GM12865 (cell line): ENCODE results near the gene WDR81.

Experiments
- DNase-seq: peaks from one replicate; pipeline ENCODE4 v3.0.0; 2010; ENCODE audit warnings: low read depth
- H3K4me3 ChIP-seq: 2 replicates; pipeline ENCODE4 v1.5.1; 2011; ENCODE audit warnings: mild to moderate bottlenecking, low read depth, low read length, control low read depth
- TF ChIP-seq, protein P1 (sequence below): IDR thresholded peaks from 2 replicates; pipeline ENCODE4 v1.5.1; 2011; ENCODE audit warnings: low read length, control low read depth, low read depth, inconsistent platforms; ENCODE audit not compliant: insufficient read depth; ENCODE audit errors: missing control alignments

WDR81 gene

DNA sequence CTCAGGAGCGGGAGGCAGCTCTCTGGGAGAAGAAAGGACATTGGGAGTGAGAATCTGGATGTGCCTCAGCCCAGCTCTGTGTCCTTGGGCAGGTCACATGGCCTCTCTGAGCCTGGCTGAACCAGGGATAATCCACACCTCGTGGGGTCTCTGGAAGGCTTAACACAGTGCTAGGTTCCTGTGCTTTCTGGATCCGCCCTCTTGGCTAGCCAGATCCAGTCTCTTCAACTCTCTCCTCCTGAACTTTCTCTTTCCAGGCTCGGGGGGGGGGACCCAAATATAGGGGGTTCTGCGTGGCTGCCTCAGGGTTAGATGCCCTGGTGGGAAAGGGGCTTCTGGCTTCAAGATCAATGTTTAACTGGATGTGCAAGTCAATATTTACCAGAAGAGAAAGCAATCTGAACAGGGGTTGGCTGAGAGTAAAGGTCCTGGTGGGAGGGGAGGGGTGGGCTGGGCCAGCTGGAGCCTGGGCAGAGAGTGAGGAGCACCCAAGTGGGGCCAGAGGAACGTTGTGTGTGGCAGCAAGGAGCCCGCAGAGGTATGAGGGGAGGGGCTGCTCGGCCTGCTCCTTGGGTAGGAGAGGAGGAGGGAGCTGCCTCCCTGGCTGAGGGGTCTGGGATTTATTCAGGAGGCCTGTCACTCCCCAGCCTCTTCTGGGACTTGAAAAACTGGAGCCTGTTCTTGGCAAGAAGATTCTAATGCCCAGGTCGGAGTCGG is 18.0 kb downstream of the WDR81 start, which contains the start of gene SERPINF2:
SERPINF2 (plus strand) TSS at position 501 of the 717 bp plus-strand sequence. CDS start 2,125 bp downstream, outside the sequence.
- DNase-seq: no peak
- H3K4me3 ChIP-seq: no peak within 1 kb of the TSS
- TF ChIP-seq, protein P1, sequence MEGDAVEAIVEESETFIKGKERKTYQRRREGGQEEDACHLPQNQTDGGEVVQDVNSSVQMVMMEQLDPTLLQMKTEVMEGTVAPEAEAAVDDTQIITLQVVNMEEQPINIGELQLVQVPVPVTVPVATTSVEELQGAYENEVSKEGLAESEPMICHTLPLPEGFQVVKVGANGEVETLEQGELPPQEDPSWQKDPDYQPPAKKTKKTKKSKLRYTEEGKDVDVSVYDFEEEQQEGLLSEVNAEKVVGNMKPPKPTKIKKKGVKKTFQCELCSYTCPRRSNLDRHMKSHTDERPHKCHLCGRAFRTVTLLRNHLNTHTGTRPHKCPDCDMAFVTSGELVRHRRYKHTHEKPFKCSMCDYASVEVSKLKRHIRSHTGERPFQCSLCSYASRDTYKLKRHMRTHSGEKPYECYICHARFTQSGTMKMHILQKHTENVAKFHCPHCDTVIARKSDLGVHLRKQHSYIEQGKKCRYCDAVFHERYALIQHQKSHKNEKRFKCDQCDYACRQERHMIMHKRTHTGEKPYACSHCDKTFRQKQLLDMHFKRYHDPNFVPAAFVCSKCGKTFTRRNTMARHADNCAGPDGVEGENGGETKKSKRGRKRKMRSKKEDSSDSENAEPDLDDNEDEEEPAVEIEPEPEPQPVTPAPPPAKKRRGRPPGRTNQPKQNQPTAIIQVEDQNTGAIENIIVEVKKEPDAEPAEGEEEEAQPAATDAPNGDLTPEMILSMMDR: no peak

DNA sequence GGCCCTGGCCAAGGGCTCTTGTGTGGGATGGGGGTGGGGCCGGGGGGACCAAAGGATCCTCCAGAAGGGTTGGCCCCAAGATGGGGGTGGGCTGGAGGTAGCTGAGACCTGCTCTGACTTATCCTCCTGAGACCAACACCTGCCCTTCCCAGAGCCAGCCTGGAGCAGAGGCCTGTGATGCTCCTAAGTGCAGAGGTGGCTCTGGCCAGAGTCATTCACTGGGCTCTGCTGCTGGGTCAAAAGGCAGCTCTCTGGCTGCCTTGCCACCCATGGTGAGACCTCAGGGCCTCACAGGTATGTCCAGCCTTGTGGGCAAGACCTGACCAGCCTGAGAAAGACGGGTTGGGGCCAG is 18.6 kb downstream of the WDR81 start:
- TF ChIP-seq, protein P1: no peak
- DNase-seq: no peak

DNA sequence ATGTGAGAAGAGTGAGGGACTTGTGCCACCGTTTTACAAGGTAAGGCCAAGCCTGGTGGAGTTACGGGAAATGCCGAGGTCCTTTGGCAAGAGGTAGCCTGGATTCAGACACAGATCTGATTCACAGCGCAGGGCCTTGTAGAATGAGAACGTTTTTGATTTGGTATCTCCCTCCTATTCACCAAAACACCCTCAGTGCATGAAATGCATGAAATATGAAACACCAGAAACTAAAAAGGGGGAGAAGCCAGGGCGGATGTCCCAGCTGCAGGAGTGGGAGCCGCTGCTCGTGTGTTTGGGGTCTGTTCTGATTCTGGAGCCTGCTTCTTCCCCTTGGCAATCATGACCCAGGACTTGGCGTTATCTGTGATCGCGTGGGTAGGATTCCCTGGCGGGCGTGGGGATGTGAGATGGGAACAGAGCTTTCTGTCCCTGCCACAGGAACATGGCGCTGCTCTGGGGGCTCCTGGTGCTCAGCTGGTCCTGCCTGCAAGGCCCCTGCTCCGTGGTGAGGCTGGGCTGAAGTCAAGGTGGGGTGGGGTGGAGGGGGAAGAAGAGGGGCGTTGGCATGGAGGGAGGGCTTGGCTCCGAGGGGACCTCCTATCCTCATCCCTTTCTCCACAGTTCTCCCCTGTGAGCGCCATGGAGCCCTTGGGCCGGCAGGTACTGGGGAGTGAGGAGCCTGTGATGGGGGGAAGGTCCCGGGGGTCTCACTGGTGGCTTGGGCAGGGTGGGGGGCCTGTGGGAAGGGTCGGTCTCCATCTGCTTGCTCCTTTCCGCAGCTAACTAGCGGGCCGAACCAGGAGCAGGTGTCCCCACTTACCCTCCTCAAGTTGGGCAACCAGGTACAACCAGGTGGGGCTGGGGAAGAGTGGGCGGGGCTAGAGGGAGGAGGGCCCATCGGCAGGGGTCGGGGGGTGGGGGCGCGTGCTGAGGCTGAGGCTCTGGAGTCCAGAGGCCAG is 20.3 kb downstream of the WDR81 start:
- no peak for DNase-seq
- TF ChIP-seq, protein P1: no peak
- H3K4me3 ChIP-seq: no peak overlapping the region

More for the DNA sequence above, 18.6 kb downstream of the WDR81 start:
- H3K4me3 ChIP-seq: no peak overlapping the region

DNA sequence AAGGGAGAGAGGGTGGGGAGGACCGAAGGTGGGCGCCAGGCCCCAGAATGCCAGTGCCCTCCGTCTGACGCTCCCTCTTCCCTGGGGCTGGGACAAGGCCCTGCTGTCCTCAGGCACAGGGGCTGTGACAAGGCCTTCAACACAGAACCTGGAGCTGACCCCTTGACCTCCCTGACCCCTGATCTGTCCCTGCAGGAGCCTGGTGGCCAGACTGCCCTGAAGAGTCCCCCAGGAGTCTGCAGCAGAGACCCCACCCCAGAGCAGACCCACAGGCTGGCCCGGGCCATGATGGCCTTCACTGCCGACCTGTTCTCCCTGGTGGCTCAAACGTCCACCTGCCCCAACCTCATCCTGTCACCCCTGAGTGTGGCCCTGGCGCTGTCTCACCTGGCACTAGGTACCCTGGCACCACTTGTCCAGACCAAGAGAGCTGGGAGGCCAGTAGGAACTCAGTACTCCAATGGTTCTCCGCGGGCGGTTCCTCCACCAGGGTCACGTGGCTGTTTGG is 21.1 kb downstream of the WDR81 start:
- TF ChIP-seq, protein P1: no peak
- no peak overlapping the region for H3K4me3 ChIP-seq
- no peak for DNase-seq

DNA sequence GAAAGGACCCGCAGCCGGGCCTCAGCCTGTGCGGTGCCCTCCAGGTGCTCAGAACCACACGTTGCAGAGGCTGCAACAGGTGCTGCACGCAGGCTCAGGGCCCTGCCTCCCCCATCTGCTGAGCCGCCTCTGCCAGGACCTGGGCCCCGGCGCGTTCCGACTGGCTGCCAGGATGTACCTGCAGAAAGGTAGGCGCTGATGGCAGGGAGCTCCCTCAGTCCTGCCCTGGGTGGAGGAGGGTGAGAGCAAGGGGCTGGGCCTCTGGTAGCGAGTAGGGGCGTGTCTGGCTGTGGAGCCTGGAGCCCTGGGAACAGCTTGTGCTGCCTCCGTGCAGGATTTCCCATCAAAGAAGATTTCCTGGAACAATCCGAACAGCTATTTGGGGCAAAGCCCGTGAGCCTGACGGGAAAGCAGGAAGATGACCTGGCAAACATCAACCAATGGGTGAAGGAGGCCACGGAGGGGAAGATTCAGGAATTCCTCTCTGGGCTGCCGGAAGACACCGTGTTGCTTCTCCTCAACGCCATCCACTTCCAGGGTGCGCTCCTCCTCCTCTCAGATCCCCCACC is 22.6 kb downstream of the WDR81 start:
- no peak overlapping the region for H3K4me3 ChIP-seq
- no peak for DNase-seq
- TF ChIP-seq, protein P1: no peak

DNA sequence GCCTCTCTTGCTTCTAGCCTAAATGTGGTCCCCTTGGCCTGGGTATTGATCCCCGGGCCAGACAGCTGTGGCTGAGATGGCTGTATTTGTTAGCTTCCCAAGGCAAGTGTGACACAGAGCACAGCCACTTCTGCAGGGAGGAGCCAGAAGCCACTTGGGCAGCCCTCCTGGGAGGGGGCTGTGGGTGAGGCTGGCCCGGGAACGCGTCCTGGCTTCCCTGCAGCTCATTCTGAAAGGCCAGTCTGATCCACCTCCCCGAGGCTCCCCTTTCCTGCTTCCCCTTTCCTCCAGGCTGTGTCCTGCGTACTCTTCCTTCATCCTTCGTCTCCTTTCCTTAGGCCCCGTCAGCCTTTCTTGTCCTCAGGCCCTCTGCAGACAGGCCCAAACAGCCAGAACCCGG is 26.1 kb downstream of the WDR81 start:
- TF ChIP-seq, protein P1: no peak
- no peak for DNase-seq
- no peak overlapping the region for H3K4me3 ChIP-seq
